Right atrium auricular region (tissue), 2 donors: ENCODE measurements around the gene ABHD1. TPM values are rescaled to one million over a fixed set of nuclear protein-coding genes. Genes with fewer than 3 reads are reported as not detected.

Experiments used
- DNase-seq: peaks from one replicate; pipeline ENCODE4 v3.0.0-alpha.2; 2019; ENCODE audit warnings: low spot score
- H3K27ac ChIP-seq, 2 donors: fragments of 200-600 bp; sonication (generic); 1 replicate in 1 of 2; 2 replicates in 1 of 2; pipeline ENCODE4 v1.5.1; 2016 to 2019
- H3K27me3 ChIP-seq, 2 donors: fragments of 200-600 bp; sonication (generic); one replicate each; pipeline versions ENCODE4 v1.5.1 to v1.6.0; 2017 to 2019
- H3K36me3 ChIP-seq: fragments of 200-600 bp; sonication (generic); one replicate; pipeline ENCODE4 v1.5.1; 2016
- H3K4me1 ChIP-seq, 2 donors: fragments of 200-600 bp; sonication (generic); one replicate each; pipeline versions ENCODE4 v1.5.1 to v1.6.0; 2017 to 2019
- H3K4me3 ChIP-seq, 2 donors: fragments of 200-600 bp; sonication (generic); 1 replicate in 1 of 2; 2 replicates in 1 of 2; pipeline ENCODE4 v1.5.1; 2017 to 2019; ENCODE audit warnings: mild to moderate bottlenecking in 1 of 2, moderate library complexity in 1 of 2
- H3K9me3 ChIP-seq, 2 donors: fragments of 200-600 bp; sonication (generic); one replicate each; pipeline ENCODE4 v1.5.1; 2019
- total RNA-seq, 2 donors: library from RNA; depleted of rRNA; stranded (reverse); fragments of >200 nt; gene quantifications; one replicate each; pipeline ENCODE4 v1.1.0, GENCODE V29; 2016
- TF ChIP-seq, protein P1 (sequence below), 2 donors: fragments of 200-600 bp; sonication (generic); IDR thresholded peaks; one replicate each; pipeline ENCODE4 v1.5.1; 2019; ENCODE audit warnings: antibody characterized with exemption in 2 of 2

ABHD1 gene
- total RNA-seq, 2 donors from 2014 or later: 0.90 to 1.0 TPM

DNA sequence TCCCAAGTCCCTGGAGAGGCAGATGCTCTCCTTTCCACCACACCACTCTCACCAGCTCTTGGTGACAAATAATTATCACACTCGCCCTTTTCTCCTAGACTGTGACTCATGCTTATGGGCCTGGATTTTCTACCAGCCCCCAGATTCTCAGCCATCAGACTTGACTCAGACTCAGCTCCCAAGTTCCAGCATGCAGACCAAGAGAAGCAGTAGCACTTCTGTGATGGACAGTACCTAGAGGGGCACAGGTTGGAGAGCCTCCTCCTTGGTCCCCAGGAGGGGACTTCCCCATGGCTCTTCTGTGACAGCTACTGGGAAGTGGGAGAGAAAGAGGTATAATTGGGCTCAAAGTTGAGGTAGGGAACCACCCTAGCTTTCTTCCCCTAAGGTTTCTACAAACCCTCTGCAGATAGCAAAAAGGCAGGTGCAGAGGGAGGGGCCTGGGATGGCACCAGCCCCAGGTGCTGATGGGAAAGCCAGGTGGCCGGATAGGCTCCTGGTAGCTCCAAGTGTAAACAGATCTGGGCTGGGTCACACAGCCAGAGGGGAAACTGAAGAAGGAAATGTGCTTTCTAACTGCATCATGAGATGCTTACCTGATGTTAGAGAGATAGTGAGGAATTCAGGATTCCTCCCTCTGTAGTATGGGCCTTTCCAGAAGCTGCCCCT is 29.3 kb downstream of the ABHD1 start:
- no peak for DNase-seq
- H3K36me3 ChIP-seq: no peaks in the 10 kb centered on the region
- TF ChIP-seq, protein P1, sequence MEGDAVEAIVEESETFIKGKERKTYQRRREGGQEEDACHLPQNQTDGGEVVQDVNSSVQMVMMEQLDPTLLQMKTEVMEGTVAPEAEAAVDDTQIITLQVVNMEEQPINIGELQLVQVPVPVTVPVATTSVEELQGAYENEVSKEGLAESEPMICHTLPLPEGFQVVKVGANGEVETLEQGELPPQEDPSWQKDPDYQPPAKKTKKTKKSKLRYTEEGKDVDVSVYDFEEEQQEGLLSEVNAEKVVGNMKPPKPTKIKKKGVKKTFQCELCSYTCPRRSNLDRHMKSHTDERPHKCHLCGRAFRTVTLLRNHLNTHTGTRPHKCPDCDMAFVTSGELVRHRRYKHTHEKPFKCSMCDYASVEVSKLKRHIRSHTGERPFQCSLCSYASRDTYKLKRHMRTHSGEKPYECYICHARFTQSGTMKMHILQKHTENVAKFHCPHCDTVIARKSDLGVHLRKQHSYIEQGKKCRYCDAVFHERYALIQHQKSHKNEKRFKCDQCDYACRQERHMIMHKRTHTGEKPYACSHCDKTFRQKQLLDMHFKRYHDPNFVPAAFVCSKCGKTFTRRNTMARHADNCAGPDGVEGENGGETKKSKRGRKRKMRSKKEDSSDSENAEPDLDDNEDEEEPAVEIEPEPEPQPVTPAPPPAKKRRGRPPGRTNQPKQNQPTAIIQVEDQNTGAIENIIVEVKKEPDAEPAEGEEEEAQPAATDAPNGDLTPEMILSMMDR (IDR thresholded peaks at IDR 0.05): no peak
- peaks cover 0 to 4% of the 10 kb centered on the region in 2 donors for H3K4me1 ChIP-seq
- H3K27ac ChIP-seq: no peak overlapping the region
- H3K27me3 ChIP-seq: no peaks in the 10 kb centered on the region
- no peak overlapping the region for H3K4me3 ChIP-seq
- no peaks in the 10 kb centered on the region for H3K9me3 ChIP-seq

- TF ChIP-seq, protein P1 (IDR thresholded peaks at IDR 0.05): no peak
- Histone ChIP-seq H3K27me3 (no peaks in the 10 kb centered on the region), H3K9me3 (no peaks in the 10 kb centered on the region), H3K27ac (no peak overlapping the region), H3K4me3 (no peak overlapping the region), H3K4me1 (no peaks in the 10 kb centered on the region), H3K36me3 (no peaks in the 10 kb centered on the region)
- no peak for DNase-seq
These were observed 30.9 kb downstream of the ABHD1 start for GRCh38 chr2:27154488-27154887.

DNA sequence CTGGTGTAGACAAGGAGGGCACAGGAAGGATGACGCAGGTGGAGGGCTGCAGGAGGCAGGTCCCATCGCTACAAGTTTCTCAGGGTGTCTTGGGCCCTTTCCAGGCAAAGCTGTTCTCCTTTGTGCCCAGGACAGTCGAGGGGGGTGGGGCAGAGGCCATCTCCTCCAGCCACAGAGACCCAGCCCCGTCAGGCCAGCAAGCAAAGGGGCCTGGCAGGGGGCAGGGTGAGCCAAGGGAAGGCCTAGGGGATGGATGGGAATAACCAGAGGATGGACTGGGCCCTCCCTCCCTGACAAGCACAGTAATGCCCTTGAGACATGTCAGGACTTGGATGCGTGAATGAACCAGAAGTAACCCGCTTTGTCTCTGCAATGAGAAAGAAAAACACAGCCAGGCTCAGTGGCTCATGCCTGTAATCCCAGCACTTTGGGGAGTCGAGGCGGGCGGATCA is 31.5 kb downstream of the ABHD1 start:
- TF ChIP-seq, protein P1 (IDR thresholded peaks at IDR 0.05): no peak
- no peaks in the 10 kb centered on the region for H3K27me3 ChIP-seq
- H3K36me3 ChIP-seq: no peaks in the 10 kb centered on the region
- DNase-seq: no peak
- no peaks in the 10 kb centered on the region for H3K9me3 ChIP-seq
- no peak overlapping the region for H3K27ac ChIP-seq
- no peak overlapping the region for H3K4me3 ChIP-seq
- no peaks in the 10 kb centered on the region for H3K4me1 ChIP-seq

DNA sequence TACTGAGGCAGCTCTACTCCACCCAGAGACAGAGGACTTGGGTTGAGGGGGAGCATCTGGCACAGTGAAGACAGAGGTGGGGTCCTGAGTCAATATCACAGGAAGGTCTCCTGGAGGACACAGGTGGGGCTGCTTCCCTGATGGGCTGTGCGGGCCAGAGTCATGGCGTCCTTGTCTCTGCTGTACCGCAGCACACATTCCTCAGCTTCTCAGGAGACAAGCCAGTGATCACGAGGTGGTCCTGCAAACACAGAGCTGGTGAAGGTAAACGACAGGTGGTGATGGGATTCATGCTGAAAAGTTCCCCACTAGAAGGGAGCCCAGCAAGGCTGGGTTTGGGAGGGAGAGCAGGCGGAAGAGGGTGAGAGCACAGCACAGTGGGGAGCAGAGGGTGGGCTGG is 34.9 kb downstream of the ABHD1 start:
- Histone ChIP-seq H3K4me1 (no peaks in the 10 kb centered on the region), H3K27me3 (no peaks in the 10 kb centered on the region), H3K4me3 (no peak overlapping the region), H3K9me3 (no peaks in the 10 kb centered on the region), H3K36me3 (no peaks in the 10 kb centered on the region), H3K27ac (no peak overlapping the region)
- TF ChIP-seq, protein P1 (IDR thresholded peaks at IDR 0.05): no peak
- DNase-seq: no peak

DNA sequence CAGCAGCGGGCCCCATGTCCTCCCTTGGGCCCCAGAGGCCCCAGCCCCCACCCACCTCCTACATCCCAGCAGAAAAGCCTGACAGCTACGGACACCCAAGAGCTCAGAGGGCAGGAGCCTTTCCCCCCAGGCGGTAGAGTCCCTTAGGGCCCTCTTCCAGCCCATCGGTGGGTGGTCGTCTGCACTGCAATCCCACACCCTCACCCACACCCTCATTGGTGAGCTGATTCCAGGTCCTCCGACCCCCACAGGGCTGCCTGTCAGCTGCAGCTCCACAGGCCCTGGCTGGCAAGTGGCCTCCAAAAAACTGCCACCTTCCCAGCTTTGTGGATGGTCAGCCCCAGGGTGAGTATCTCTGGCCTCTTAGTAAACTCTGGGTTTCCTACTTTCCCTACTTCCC is 35.7 kb downstream of the ABHD1 start:
- H3K4me1 ChIP-seq: no peaks in the 10 kb centered on the region
- no peak overlapping the region for H3K4me3 ChIP-seq
- H3K9me3 ChIP-seq: no peaks in the 10 kb centered on the region
- DNase-seq: no peak
- H3K27me3 ChIP-seq: no peaks in the 10 kb centered on the region
- no peak overlapping the region for H3K27ac ChIP-seq
- no peaks in the 10 kb centered on the region for H3K36me3 ChIP-seq
- TF ChIP-seq, protein P1 (IDR thresholded peaks at IDR 0.05): no peak

DNA sequence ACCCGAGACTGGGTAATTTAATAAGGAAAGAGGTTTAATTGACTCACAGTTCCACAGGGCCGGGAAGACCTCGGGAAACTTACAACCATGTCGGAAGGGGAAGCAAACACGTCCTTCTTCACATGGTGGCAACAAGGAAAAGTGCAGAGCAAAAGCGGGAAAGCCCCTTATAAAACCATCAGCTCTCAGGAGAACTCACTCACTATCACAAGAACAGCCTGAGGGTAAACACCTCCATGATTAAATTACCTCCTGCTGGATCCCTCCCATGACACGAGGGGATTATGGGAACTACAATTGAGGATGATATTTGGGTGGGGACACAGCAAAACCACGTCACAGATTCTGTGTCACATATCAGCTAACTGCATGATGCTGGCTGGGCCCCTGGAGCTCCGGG is 36.6 kb downstream of the ABHD1 start:
- Histone ChIP-seq H3K36me3 (no peaks in the 10 kb centered on the region), H3K27ac (no peak overlapping the region), H3K27me3 (no peaks in the 10 kb centered on the region), H3K4me1 (no peaks in the 10 kb centered on the region), H3K4me3 (no peak overlapping the region), H3K9me3 (no peaks in the 10 kb centered on the region)
- DNase-seq: no peak
- TF ChIP-seq, protein P1 (IDR thresholded peaks at IDR 0.05): no peak
